A673 (cell line): ENCODE data around the gene CRLF3.
"Not testable (repeated sequence)": the region's sequence is repeated elsewhere in the genome, so short reads cannot be mapped to it uniquely, and the experiment has no call there.

ENCODE experiments used
- EZH2 ChIP-seq: fragments of 200-600 bp; sonication (generic); IDR thresholded peaks from 2 replicates; pipeline ENCODE4 v1.6.1; 2017; ENCODE audit warnings: borderline replicate concordance, low read depth, mild to moderate bottlenecking, mixed read lengths, antibody characterized with exemption, low read length; ENCODE audit not compliant: poor library complexity, severe bottlenecking
- TF ChIP-seq, protein P1 (sequence below): fragments of 300-800, 200-600 bp; sonication (generic); conservative IDR thresholded peaks from 2 replicates; pipeline ENCODE4 v1.5.1; 2017; ENCODE audit warnings: low read depth, mild to moderate bottlenecking, antibody characterized with exemption, low read length, moderate library complexity, mixed read lengths

DNA sequence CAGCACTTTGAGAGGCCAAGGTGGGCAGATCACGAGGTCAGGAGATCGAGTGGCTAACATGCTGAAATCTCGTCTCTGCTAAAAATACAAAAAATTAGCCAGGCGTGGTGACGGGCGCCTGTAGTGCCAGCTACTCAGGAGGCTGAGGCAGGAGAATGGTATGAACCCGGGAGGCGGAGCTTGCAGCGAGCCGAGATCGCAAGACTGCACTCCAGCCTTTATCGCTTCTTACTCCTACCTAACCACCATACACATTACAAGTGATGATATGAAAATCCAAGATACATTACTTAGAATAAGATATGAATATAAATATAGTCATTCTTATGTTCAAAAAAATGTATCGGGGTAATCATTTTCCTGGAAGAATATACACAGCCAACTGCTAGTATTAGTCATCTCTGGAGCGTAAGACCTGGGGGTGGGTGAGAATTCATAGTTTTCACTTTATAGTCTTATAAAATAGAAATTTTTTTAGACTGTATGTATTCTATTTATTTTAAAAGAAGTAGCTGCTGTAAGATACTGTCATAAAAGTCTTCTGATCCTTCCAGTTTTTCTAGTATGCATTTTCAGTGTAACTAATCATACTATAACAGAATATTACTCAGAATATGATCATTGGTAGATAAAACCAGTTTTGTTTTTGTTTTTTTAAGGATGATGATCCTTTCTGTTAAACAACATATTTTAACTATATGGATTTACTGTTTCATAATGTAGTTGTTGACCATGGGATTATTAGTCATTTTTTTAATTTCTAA is 56.7 kb downstream of the CRLF3 start:
- TF ChIP-seq, protein P1, sequence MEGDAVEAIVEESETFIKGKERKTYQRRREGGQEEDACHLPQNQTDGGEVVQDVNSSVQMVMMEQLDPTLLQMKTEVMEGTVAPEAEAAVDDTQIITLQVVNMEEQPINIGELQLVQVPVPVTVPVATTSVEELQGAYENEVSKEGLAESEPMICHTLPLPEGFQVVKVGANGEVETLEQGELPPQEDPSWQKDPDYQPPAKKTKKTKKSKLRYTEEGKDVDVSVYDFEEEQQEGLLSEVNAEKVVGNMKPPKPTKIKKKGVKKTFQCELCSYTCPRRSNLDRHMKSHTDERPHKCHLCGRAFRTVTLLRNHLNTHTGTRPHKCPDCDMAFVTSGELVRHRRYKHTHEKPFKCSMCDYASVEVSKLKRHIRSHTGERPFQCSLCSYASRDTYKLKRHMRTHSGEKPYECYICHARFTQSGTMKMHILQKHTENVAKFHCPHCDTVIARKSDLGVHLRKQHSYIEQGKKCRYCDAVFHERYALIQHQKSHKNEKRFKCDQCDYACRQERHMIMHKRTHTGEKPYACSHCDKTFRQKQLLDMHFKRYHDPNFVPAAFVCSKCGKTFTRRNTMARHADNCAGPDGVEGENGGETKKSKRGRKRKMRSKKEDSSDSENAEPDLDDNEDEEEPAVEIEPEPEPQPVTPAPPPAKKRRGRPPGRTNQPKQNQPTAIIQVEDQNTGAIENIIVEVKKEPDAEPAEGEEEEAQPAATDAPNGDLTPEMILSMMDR, result not testable (repeated sequence)
- TF ChIP-seq EZH2, result not testable (repeated sequence)
